HepG2 (cell line): ENCODE data around the gene TAS1R3. TPM values are rescaled to one million over a fixed set of nuclear protein-coding genes. Genes with fewer than 3 reads are reported as not detected.

Experiments used
- ARID2 ChIP-seq: sonication (generic); formaldehyde crosslinking; IDR thresholded peaks from 2 replicates; pipeline ENCODE4 v1.8.1; 2022; ENCODE audit warnings: mild to moderate bottlenecking, missing genetic modification reagents, borderline replicate concordance
- GATAD2A ChIP-seq: IDR thresholded peaks from 2 replicates; pipeline ENCODE4 v1.6.1; 2016
- GTF3A ChIP-seq: sonication (generic); formaldehyde crosslinking; conservative IDR thresholded peaks from 2 replicates; pipeline ENCODE4 v1.4.0; 2020; ENCODE audit warnings: mild to moderate bottlenecking, missing genetic modification reagents
- HMGXB3 ChIP-seq: sonication (generic); formaldehyde crosslinking; IDR thresholded peaks from 2 replicates; pipeline ENCODE4 v1.4.0; 2020; ENCODE audit warnings: missing genetic modification reagents, borderline replicate concordance
- HNRNPK ChIP-seq: fragments of 200-400 bp; formaldehyde crosslinking; IDR thresholded peaks from 2 replicates; pipeline ENCODE4 v1.6.1; 2018; ENCODE audit warnings: low read length, low read depth, moderate library complexity, mild to moderate bottlenecking; ENCODE audit not compliant: poor library complexity, severe bottlenecking
- HOXA7 ChIP-seq: sonication (generic); formaldehyde crosslinking; IDR thresholded peaks from 2 replicates; pipeline ENCODE4 v1.8.1; 2022; ENCODE audit warnings: mild to moderate bottlenecking, missing genetic modification reagents, moderate library complexity
- IKZF4 ChIP-seq: sonication (generic); formaldehyde crosslinking; IDR thresholded peaks from 2 replicates; pipeline ENCODE4 v1.5.1; 2020; ENCODE audit warnings: borderline replicate concordance, mild to moderate bottlenecking, low read depth, missing genetic modification reagents; ENCODE audit errors: not compliant biosample characterization
- KAT2B ChIP-seq: fragments of 150-350 bp; IDR thresholded peaks from 2 replicates; pipeline ENCODE4 v1.6.1; 2014; ENCODE audit warnings: low read depth, low read length, borderline replicate concordance
- KDM6A ChIP-seq: IDR thresholded peaks from 2 replicates; pipeline ENCODE4 v1.6.1; 2016; ENCODE audit warnings: low read depth
- NR0B2 ChIP-seq: sonication (generic); formaldehyde crosslinking; IDR thresholded peaks from 2 replicates; pipeline ENCODE4 v1.4.0; 2020; ENCODE audit warnings: mild to moderate bottlenecking, missing genetic modification reagents
- RBM39 ChIP-seq: fragments of 200-400 bp; formaldehyde crosslinking; IDR thresholded peaks from one replicate; pipeline ENCODE4 v1.6.1; 2018; ENCODE audit warnings: antibody characterized with exemption, mild to moderate bottlenecking, low read depth, low read length; ENCODE audit not compliant: poor library complexity, severe bottlenecking
- REL ChIP-seq: sonication (generic); formaldehyde crosslinking; conservative IDR thresholded peaks from 2 replicates; pipeline ENCODE4 v1.8.0; 2022; ENCODE audit warnings: mild to moderate bottlenecking, missing genetic modification reagents, moderate library complexity
- RXRA ChIP-seq: sonication (generic); formaldehyde crosslinking; IDR thresholded peaks from 2 replicates; pipeline ENCODE4 v1.5.1; 2020; ENCODE audit warnings: missing genetic modification reagents
- THAP8 ChIP-seq: sonication (generic); formaldehyde crosslinking; IDR thresholded peaks from 2 replicates; pipeline ENCODE4 v1.5.1; 2020; ENCODE audit warnings: missing genetic modification reagents, mild to moderate bottlenecking, borderline replicate concordance
- ZFP37 ChIP-seq: sonication (generic); formaldehyde crosslinking; IDR thresholded peaks from 2 replicates; pipeline ENCODE4 v1.4.0; 2020; ENCODE audit warnings: missing genetic modification reagents, borderline replicate concordance
- ZNF121 ChIP-seq: sonication (generic); formaldehyde crosslinking; IDR thresholded peaks from 2 replicates; pipeline ENCODE4 v1.5.0; 2020; ENCODE audit warnings: mild to moderate bottlenecking, missing genetic modification reagents
- ZNF207 ChIP-seq: fragments of 450-650 bp; IDR thresholded peaks from 2 replicates; pipeline ENCODE4 v1.6.1; 2016; ENCODE audit warnings: antibody characterized with exemption, borderline replicate concordance
- ZNF414 ChIP-seq: sonication (generic); formaldehyde crosslinking; IDR thresholded peaks from 2 replicates; pipeline ENCODE4 v1.5.0; 2020; ENCODE audit warnings: missing genetic modification reagents
- ZNF619 ChIP-seq: sonication (generic); formaldehyde crosslinking; IDR thresholded peaks from 2 replicates; pipeline ENCODE4 v1.4.0; 2020; ENCODE audit warnings: mild to moderate bottlenecking, missing genetic modification reagents
- ZSCAN31 ChIP-seq: sonication (generic); formaldehyde crosslinking; IDR thresholded peaks from 2 replicates; pipeline ENCODE4 v1.5.0; 2020; ENCODE audit warnings: low read depth, mild to moderate bottlenecking, missing genetic modification reagents
- polyA plus RNA-seq, 8 experiments: library from polyadenylated mRNA; depleted of rRNA in 3 of 8; stranded (reverse) in 7 of 8; unstranded in 1 of 8; fragments of >200 nt; fragmentation: Illumina TruSeq in 4 of 8; extraction: Trizol in 4 of 8; gene quantifications; 2 replicates each; pipeline versions ENCODE4 v1.2.1 to v1.2.3, GENCODE V29; 2011 to 2016; ENCODE audit warnings: low read depth in 4 of 8, missing spikeins in 1 of 8, mixed read lengths in 1 of 8; ENCODE audit not compliant: insufficient read depth in 1 of 8
- total RNA-seq, 5 experiments: library from RNA; depleted of rRNA; stranded (reverse); fragments of >200 nt; fragmentation: Illumina TruSeq; extraction: Trizol; gene quantifications; 2 replicates each; pipeline ENCODE4 v1.2.3, GENCODE V29; 2016; ENCODE audit warnings: low read depth in 1 of 5

The TAS1R3 gene
- total and polyA plus RNA-seq, 2 of the 13 experiments (the other 11 are each of a cell fraction or from before 2014, with no cell fraction given), result 0.13 to 0.15 TPM

- TF ChIP-seq RXRA (CRISPR knock-in tag) (no peak), HOXA7 (CRISPR knock-in tag) (no peak), IKZF4 (peak; percentile 45), HNRNPK (no peak), ZNF207 (no peak), ZSCAN31 (CRISPR knock-in tag) (no peak), ZNF121 (CRISPR knock-in tag) (no peak), RBM39 (no peak), THAP8 (CRISPR knock-in tag) (0 out of 2 replicates have a peak, but pooled peaks have one; percentile 7), REL (CRISPR knock-in tag) (no peak), KDM6A (CRISPR knock-in tag) (no peak), NR0B2 (no peak), ZNF414 (CRISPR knock-in tag) (no peak), GATAD2A (CRISPR knock-in tag) (no peak), GTF3A (no peak), HMGXB3 (CRISPR knock-in tag) (no peak), ZFP37 (CRISPR knock-in tag) (no peak), ZNF619 (CRISPR knock-in tag) (0 out of 2 replicates have a peak, but pooled peaks have one; percentile 15), ARID2 (CRISPR knock-in tag) (no peak), KAT2B (no peak)
These were observed 5.6 kb upstream of the TAS1R3 start (continued) for GRCh38 chr1:1325288-1326074.
